Nephron progenitor cell (in vitro differentiated cells): Measurements from ENCODE around the gene LARGE1.

ENCODE experiments used
- DNase-seq: peaks from one replicate; pipeline ENCODE4 v3.0.0; 2021
- H3K27ac Mint-ChIP-seq: 2 replicates; pipeline ENCODE4 v1.8.0; 2021; ENCODE audit warnings: mild to moderate bottlenecking, moderate library complexity, mixed read lengths
- H3K27me3 Mint-ChIP-seq: 2 replicates; pipeline ENCODE4 v1.8.0; 2021; ENCODE audit warnings: mild to moderate bottlenecking, low read depth, mixed read lengths; ENCODE audit not compliant: poor library complexity
- H3K36me3 Mint-ChIP-seq: 2 replicates; pipeline ENCODE4 v1.8.0; 2021; ENCODE audit warnings: low read depth, mixed read lengths
- H3K4me1 Mint-ChIP-seq: 2 replicates; pipeline ENCODE4 v1.8.0; 2021; ENCODE audit warnings: mixed read lengths
- H3K4me3 Mint-ChIP-seq: 2 replicates; pipeline ENCODE4 v1.8.0; 2021; ENCODE audit warnings: mild to moderate bottlenecking, moderate library complexity, mixed read lengths
- H3K9me3 Mint-ChIP-seq: 2 replicates; pipeline ENCODE4 v1.8.0; 2021; ENCODE audit warnings: mild to moderate bottlenecking, moderate library complexity, mixed read lengths
- CTCF ChIP-seq: fragments of 200-600 bp; sonication (generic); IDR thresholded peaks from 2 replicates; pipeline ENCODE4 v1.5.0; 2021; ENCODE audit warnings: antibody characterized with exemption

Gene LARGE1

GRCh38 chr22:33766091-33766490 lies 154.2 kb downstream of the LARGE1 start:
- Mint-ChIP-seq H3K4me1 (peaks cover 13% of the 10 kb centered on the region), H3K27me3 (no peaks in the 10 kb centered on the region), H3K4me3 (no peak overlapping the region), H3K27ac (no peak overlapping the region), H3K9me3 (no peaks in the 10 kb centered on the region), H3K36me3 (peaks cover 11% of the 10 kb centered on the region)
- no peak for DNase-seq
- TF ChIP-seq CTCF = no peak

- peaks cover 31% of the 10 kb centered on the region for H3K36me3 Mint-ChIP-seq
- peaks cover 69% of the 10 kb centered on the region for H3K4me1 Mint-ChIP-seq
- peak overlapping the region; percentile 99 for H3K27ac Mint-ChIP-seq
- no peak for DNase-seq
- no peak overlapping the region for H3K4me3 Mint-ChIP-seq
- H3K9me3 Mint-ChIP-seq = no peaks in the 10 kb centered on the region
- no peak for TF ChIP-seq CTCF
- no peaks in the 10 kb centered on the region for H3K27me3 Mint-ChIP-seq
Observed at GRCh38 chr22:33758961-33759360, 161.3 kb downstream of the LARGE1 start.

- peaks cover 66% of the 10 kb centered on the region for H3K4me1 Mint-ChIP-seq
- peak overlapping the region; percentile 99 for H3K27ac Mint-ChIP-seq
- peak overlapping the region; percentile 35 for H3K4me3 Mint-ChIP-seq
Observed at GRCh38 chr22:33757802-33758483, 162.3 kb downstream of the LARGE1 start.

GRCh38 chr22:33757041-33757801 lies 163.1 kb downstream of the LARGE1 start:
- peaks cover 11% of the 10 kb centered on the region for H3K9me3 Mint-ChIP-seq

More at GRCh38 chr22:33757802-33758483, 162.3 kb downstream of the LARGE1 start:
- Mint-ChIP-seq H3K36me3 (peaks cover 38% of the 10 kb centered on the region), H3K27me3 (no peaks in the 10 kb centered on the region), H3K9me3 (peaks cover 6% of the 10 kb centered on the region)
- DNase-seq = peak; percentile 33
- no peak for TF ChIP-seq CTCF

GRCh38 chr22:33756508-33756949 lies 163.7 kb downstream of the LARGE1 start:
- Mint-ChIP-seq H3K27me3 (no peaks in the 10 kb centered on the region), H3K27ac (peak overlapping the region; percentile 99), H3K9me3 (peaks cover 11% of the 10 kb centered on the region), H3K4me1 (peaks cover 66% of the 10 kb centered on the region), H3K4me3 (peak overlapping the region; percentile 61), H3K36me3 (peaks cover 45% of the 10 kb centered on the region)
- no peak for TF ChIP-seq CTCF
- no peak for DNase-seq

More at GRCh38 chr22:33757041-33757801, 163.1 kb downstream of the LARGE1 start:
- TF ChIP-seq CTCF = no peak
- no peaks in the 10 kb centered on the region for H3K27me3 Mint-ChIP-seq
- peak overlapping the region; percentile 99 for H3K27ac Mint-ChIP-seq
- DNase-seq = peak; percentile 41
- H3K4me3 Mint-ChIP-seq = peak overlapping the region; percentile 35
- H3K4me1 Mint-ChIP-seq = peaks cover 66% of the 10 kb centered on the region
- peaks cover 44% of the 10 kb centered on the region for H3K36me3 Mint-ChIP-seq
